ENCODE results near the gene ARID3C.
A peak's percentile ranks its signal among the peaks of the same experiment; 100 is the strongest.

The ARID3C gene

GRCh38 chr9:34610434-34611206, 18.2 kb downstream of the ARID3C start:
- Histone ChIP-seq H3K27ac (no peak overlapping the region), H3K27me3 (replicated peaks) (peaks cover under 1% of the 10 kb centered on the region), H3K4me3 (ENCODE audit: low read depth, low read length) (peak overlapping the region; percentile 83), H3K36me3 (replicated peaks) (peaks cover 10% of the 10 kb centered on the region)
- in situ Hi-C loops (cut with HindIII; ENCODE audit: low pct_ligation_motif_present, low sequenced_read_pairs) = no loop called here
- DNase-seq = no peak
- TF ChIP-seq CTCF (IDR thresholded peaks at IDR 0.05; ENCODE audit: low read depth, low read length, missing control alignments) = no peak

GRCh38 chr9:34607331-34607730, 21.5 kb downstream of the ARID3C start:
- Histone ChIP-seq H3K27ac (no peak overlapping the region), H3K4me3 (ENCODE audit: low read depth, low read length) (no peak overlapping the region), H3K27me3 (replicated peaks) (peaks cover 3% of the 10 kb centered on the region), H3K36me3 (replicated peaks) (no peaks in the 10 kb centered on the region)
- DNase-seq = no peak
- no peak for TF ChIP-seq CTCF (IDR thresholded peaks at IDR 0.05; ENCODE audit: low read depth, low read length, missing control alignments)
- in situ Hi-C loops (cut with HindIII; ENCODE audit: low pct_ligation_motif_present, low sequenced_read_pairs) = no loop called here

GRCh38 chr9:34606905-34607304, 22.0 kb downstream of the ARID3C start:
- H3K4me3 ChIP-seq (ENCODE audit: low read depth, low read length) = no peak overlapping the region
- H3K36me3 ChIP-seq (replicated peaks) = no peaks in the 10 kb centered on the region
- DNase-seq = no peak
- in situ Hi-C loops (cut with HindIII; ENCODE audit: low pct_ligation_motif_present, low sequenced_read_pairs) = no loop called here
- H3K27ac ChIP-seq = no peak overlapping the region
- no peak for TF ChIP-seq CTCF (IDR thresholded peaks at IDR 0.05; ENCODE audit: low read depth, low read length, missing control alignments)
- peaks cover 3% of the 10 kb centered on the region for H3K27me3 ChIP-seq (replicated peaks)

GRCh38 chr9:34606190-34606589, 22.7 kb downstream of the ARID3C start:
- H3K27ac ChIP-seq = no peak overlapping the region
- peaks cover 6% of the 10 kb centered on the region for H3K27me3 ChIP-seq (replicated peaks)
- in situ Hi-C loops (cut with HindIII; ENCODE audit: low pct_ligation_motif_present, low sequenced_read_pairs) = no loop called here
- H3K36me3 ChIP-seq (replicated peaks) = no peaks in the 10 kb centered on the region
- TF ChIP-seq CTCF (IDR thresholded peaks at IDR 0.05; ENCODE audit: low read depth, low read length, missing control alignments) = no peak
- no peak overlapping the region for H3K4me3 ChIP-seq (ENCODE audit: low read depth, low read length)
- no peak for DNase-seq

GRCh38 chr9:34603610-34604231, 25.1 kb downstream of the ARID3C start:
- H3K27ac ChIP-seq = no peak overlapping the region
- no peaks in the 10 kb centered on the region for H3K36me3 ChIP-seq (replicated peaks)
- no peak overlapping the region for H3K4me3 ChIP-seq (ENCODE audit: low read depth, low read length)
- DNase-seq = peak; percentile 75
- H3K27me3 ChIP-seq (replicated peaks) = peaks cover 8% of the 10 kb centered on the region
- TF ChIP-seq CTCF (IDR thresholded peaks at IDR 0.05; ENCODE audit: low read depth, low read length, missing control alignments) = peak; percentile 94
- in situ Hi-C loops (cut with HindIII; ENCODE audit: low pct_ligation_motif_present, low sequenced_read_pairs) = no loop called here

Data from brain microvascular endothelial cell (primary cell).